Measurements from ENCODE around the gene FOXP4.

DNA sequence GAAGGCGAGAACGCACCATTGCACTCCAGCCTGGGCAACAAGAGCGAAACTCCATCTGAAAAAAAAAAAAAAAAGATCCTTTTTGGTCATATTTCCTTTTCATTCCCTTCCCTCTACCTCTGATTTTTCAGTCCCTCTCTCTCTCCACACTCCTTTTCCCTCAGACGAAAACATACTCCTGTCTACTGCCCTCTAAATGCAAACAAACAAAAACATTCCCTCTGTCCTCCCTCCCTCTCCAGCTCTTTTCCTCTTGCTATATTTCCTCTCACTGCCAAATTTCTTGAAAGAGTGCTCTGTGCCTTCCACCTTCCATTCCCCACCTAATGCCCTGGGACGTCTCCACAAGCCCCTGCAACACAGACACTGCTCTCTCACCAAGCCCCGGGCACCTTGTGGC is 77.1 kb downstream of the FOXP4 start:
- TF ChIP-seq, protein P1, sequence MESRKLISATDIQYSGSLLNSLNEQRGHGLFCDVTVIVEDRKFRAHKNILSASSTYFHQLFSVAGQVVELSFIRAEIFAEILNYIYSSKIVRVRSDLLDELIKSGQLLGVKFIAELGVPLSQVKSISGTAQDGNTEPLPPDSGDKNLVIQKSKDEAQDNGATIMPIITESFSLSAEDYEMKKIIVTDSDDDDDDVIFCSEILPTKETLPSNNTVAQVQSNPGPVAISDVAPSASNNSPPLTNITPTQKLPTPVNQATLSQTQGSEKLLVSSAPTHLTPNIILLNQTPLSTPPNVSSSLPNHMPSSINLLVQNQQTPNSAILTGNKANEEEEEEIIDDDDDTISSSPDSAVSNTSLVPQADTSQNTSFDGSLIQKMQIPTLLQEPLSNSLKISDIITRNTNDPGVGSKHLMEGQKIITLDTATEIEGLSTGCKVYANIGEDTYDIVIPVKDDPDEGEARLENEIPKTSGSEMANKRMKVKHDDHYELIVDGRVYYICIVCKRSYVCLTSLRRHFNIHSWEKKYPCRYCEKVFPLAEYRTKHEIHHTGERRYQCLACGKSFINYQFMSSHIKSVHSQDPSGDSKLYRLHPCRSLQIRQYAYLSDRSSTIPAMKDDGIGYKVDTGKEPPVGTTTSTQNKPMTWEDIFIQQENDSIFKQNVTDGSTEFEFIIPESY (IDR thresholded peaks at IDR 0.05) = no peak
- TF ChIP-seq, protein P2, sequence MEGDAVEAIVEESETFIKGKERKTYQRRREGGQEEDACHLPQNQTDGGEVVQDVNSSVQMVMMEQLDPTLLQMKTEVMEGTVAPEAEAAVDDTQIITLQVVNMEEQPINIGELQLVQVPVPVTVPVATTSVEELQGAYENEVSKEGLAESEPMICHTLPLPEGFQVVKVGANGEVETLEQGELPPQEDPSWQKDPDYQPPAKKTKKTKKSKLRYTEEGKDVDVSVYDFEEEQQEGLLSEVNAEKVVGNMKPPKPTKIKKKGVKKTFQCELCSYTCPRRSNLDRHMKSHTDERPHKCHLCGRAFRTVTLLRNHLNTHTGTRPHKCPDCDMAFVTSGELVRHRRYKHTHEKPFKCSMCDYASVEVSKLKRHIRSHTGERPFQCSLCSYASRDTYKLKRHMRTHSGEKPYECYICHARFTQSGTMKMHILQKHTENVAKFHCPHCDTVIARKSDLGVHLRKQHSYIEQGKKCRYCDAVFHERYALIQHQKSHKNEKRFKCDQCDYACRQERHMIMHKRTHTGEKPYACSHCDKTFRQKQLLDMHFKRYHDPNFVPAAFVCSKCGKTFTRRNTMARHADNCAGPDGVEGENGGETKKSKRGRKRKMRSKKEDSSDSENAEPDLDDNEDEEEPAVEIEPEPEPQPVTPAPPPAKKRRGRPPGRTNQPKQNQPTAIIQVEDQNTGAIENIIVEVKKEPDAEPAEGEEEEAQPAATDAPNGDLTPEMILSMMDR (IDR thresholded peaks at IDR 0.05; ENCODE audit: low read depth, low read length, missing input control) = no peak
- TF ChIP-seq RAD21 (IDR thresholded peaks at IDR 0.05) (no peak), TAF1 (conservative IDR thresholded peaks at IDR 0.05) (no peak), HNF4A (conservative IDR thresholded peaks at IDR 0.05) (no peak)
- TF ChIP-seq, protein P3, sequence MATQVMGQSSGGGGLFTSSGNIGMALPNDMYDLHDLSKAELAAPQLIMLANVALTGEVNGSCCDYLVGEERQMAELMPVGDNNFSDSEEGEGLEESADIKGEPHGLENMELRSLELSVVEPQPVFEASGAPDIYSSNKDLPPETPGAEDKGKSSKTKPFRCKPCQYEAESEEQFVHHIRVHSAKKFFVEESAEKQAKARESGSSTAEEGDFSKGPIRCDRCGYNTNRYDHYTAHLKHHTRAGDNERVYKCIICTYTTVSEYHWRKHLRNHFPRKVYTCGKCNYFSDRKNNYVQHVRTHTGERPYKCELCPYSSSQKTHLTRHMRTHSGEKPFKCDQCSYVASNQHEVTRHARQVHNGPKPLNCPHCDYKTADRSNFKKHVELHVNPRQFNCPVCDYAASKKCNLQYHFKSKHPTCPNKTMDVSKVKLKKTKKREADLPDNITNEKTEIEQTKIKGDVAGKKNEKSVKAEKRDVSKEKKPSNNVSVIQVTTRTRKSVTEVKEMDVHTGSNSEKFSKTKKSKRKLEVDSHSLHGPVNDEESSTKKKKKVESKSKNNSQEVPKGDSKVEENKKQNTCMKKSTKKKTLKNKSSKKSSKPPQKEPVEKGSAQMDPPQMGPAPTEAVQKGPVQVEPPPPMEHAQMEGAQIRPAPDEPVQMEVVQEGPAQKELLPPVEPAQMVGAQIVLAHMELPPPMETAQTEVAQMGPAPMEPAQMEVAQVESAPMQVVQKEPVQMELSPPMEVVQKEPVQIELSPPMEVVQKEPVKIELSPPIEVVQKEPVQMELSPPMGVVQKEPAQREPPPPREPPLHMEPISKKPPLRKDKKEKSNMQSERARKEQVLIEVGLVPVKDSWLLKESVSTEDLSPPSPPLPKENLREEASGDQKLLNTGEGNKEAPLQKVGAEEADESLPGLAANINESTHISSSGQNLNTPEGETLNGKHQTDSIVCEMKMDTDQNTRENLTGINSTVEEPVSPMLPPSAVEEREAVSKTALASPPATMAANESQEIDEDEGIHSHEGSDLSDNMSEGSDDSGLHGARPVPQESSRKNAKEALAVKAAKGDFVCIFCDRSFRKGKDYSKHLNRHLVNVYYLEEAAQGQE (IDR thresholded peaks at IDR 0.05) = no peak
- TF ChIP-seq, protein P4, sequence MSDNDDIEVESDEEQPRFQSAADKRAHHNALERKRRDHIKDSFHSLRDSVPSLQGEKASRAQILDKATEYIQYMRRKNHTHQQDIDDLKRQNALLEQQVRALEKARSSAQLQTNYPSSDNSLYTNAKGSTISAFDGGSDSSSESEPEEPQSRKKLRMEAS (IDR thresholded peaks at IDR 0.05) = no peak

Measured in liver (tissue), 3 donors.